Endothelial cell of umbilical vein (primary cell): ENCODE results near the gene PGBD5.

Experiments used
- CTCF ChIP-seq, 2 donors: IDR thresholded peaks; 1 replicate in 1 of 2; 2 replicates in 1 of 2; pipeline ENCODE4 v1.5.1; 2011; ENCODE audit warnings: low read length in 2 of 2, mild to moderate bottlenecking in 2 of 2, moderate library complexity in 2 of 2, control low read depth in 1 of 2, inconsistent platforms in 1 of 2, low read depth in 1 of 2; ENCODE audit not compliant: insufficient read depth in 1 of 2; ENCODE audit errors: extremely low read depth in 1 of 2
- EZH2 ChIP-seq: IDR thresholded peaks from 2 replicates; pipeline ENCODE4 v1.6.1; 2012; ENCODE audit warnings: borderline replicate concordance, low read depth, mild to moderate bottlenecking, moderate library complexity, low read length, inconsistent platforms; ENCODE audit not compliant: severe bottlenecking
- FOS ChIP-seq: IDR thresholded peaks from 2 replicates; pipeline ENCODE4 v1.6.1; 2011; ENCODE audit warnings: mild to moderate bottlenecking, low read length, moderate library complexity, borderline replicate concordance; ENCODE audit not compliant: insufficient read depth
- GATA2 ChIP-seq: IDR thresholded peaks from 2 replicates; pipeline ENCODE4 v1.7.0; 2011; ENCODE audit warnings: low read depth, mild to moderate bottlenecking, moderate library complexity, mixed read lengths, low read length; ENCODE audit not compliant: insufficient read length, insufficient read depth
- JUN ChIP-seq: IDR thresholded peaks from 2 replicates; pipeline ENCODE4 v1.6.1; 2011; ENCODE audit warnings: borderline replicate concordance, low read depth; ENCODE audit not compliant: insufficient read length, insufficient read depth
- MAX ChIP-seq: IDR thresholded peaks from 2 replicates; pipeline ENCODE4 v1.6.1; 2011; ENCODE audit not compliant: insufficient read depth, insufficient read length
- MYC ChIP-seq: IDR thresholded peaks from one replicate; pipeline ENCODE4 v1.6.1; 2011; ENCODE audit warnings: mild to moderate bottlenecking, low read depth, low read length
- POLR2A ChIP-seq: IDR thresholded peaks from 2 replicates; pipeline ENCODE4 v1.6.1; 2012; ENCODE audit warnings: low read depth, mild to moderate bottlenecking, control low read depth, low read length
- POLR2AphosphoS5 ChIP-seq: IDR thresholded peaks from 2 replicates; pipeline ENCODE4 v1.6.1; 2012; ENCODE audit warnings: low read depth, mild to moderate bottlenecking, control low read depth, low read length, moderate library complexity; ENCODE audit not compliant: insufficient read depth

- no peak for TF ChIP-seq MAX
- no peak for TF ChIP-seq CTCF (IDR thresholded peaks at IDR 0.05; ENCODE audit: extremely low read depth in 1 of 2, insufficient read depth in 1 of 2, low read depth in 1 of 2, low read length in 2 of 2)
- no peak for TF ChIP-seq POLR2A
- TF ChIP-seq EZH2: no peak
- TF ChIP-seq FOS: no peak
- no peak for TF ChIP-seq JUN
- TF ChIP-seq POLR2AphosphoS5: no peak
- no peak for TF ChIP-seq GATA2
- no peak for TF ChIP-seq MYC
Measured at GRCh38 chr1:230283678-230284077, 142.5 kb downstream of the PGBD5 start.
